K562 (cell line): ENCODE data around the gene PRKCE.

Experiments used
- AFF4 ChIP-seq: sonication (generic); formaldehyde crosslinking; IDR thresholded peaks from 2 replicates; pipeline ENCODE4 v1.8.0; 2023; ENCODE audit warnings: mild to moderate bottlenecking, missing genetic modification reagents
- CC2D1A ChIP-seq: fragments of 450-650 bp; IDR thresholded peaks from 2 replicates; pipeline ENCODE4 v1.6.1; 2017; ENCODE audit warnings: mild to moderate bottlenecking
- ZFX ChIP-seq: sonication (generic); formaldehyde crosslinking; IDR thresholded peaks from 2 replicates; pipeline ENCODE4 v1.8.0; 2022; ENCODE audit warnings: mild to moderate bottlenecking, missing genetic modification reagents, moderate library complexity
- TF ChIP-seq, protein P1 (sequence below): fragments of 450-650 bp; IDR thresholded peaks from 2 replicates; pipeline ENCODE4 v1.6.1; 2016

DNA sequence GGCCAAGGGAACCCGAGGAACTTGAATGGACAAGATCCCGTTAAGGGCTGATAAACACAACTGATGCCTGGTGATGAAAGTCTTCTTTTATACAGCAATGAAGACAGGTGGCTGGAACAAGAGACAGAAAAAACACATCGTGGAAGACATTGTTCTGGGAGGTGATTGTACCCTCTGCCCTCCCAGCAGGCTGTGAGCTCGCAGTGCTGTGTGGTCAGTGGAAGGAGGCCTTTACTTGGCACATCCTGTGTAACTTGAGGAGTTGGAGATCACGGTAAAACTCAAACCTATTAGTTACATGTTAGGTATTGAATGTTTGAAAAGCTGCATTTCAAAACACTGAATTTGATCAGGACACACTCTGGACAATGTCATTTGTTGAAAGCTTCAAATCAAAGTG, 395.8 kb downstream of the PRKCE start:
- no peak for TF ChIP-seq AFF4 (CRISPR knock-in tag)
- no peak for TF ChIP-seq ZFX
- TF ChIP-seq CC2D1A = no peak
- TF ChIP-seq, protein P1, sequence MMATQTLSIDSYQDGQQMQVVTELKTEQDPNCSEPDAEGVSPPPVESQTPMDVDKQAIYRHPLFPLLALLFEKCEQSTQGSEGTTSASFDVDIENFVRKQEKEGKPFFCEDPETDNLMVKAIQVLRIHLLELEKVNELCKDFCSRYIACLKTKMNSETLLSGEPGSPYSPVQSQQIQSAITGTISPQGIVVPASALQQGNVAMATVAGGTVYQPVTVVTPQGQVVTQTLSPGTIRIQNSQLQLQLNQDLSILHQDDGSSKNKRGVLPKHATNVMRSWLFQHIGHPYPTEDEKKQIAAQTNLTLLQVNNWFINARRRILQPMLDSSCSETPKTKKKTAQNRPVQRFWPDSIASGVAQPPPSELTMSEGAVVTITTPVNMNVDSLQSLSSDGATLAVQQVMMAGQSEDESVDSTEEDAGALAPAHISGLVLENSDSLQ = no peak
